NCI-H226 (cell line): ENCODE measurements around the gene GRM5.
"Not testable (repeated sequence)": the region's sequence is repeated elsewhere in the genome, so short reads cannot be mapped to it uniquely, and the experiment has no call there.

Experiments
- DNase-seq: peaks from one replicate; pipeline ENCODE4 v3.0.0-alpha.2; 2015

GRM5 gene

GRCh38 chr11:88535916-88536547 lies 529.8 kb downstream of the GRM5 start:
- peak; percentile 85 for DNase-seq

- no peak for DNase-seq
These were observed 530.5 kb downstream of the GRM5 start for GRCh38 chr11:88535266-88535665.

- not testable (repeated sequence) for DNase-seq
These were observed 531.1 kb downstream of the GRM5 start for GRCh38 chr11:88534706-88535105.

GRCh38 chr11:88534185-88534584 lies 531.6 kb downstream of the GRM5 start:
- DNase-seq, result no peak

GRCh38 chr11:88533001-88533400 lies 532.8 kb downstream of the GRM5 start:
- peak; percentile 38 for DNase-seq

- no peak for DNase-seq
These were observed 534.0 kb downstream of the GRM5 start for GRCh38 chr11:88531831-88532230.

- no peak for DNase-seq
These were observed 536.4 kb downstream of the GRM5 start for GRCh38 chr11:88529426-88529825.

GRCh38 chr11:88523386-88524071 lies 542.3 kb downstream of the GRM5 start:
- DNase-seq, result peak; percentile 5

- no peak for DNase-seq
These were observed 543.0 kb downstream of the GRM5 start for GRCh38 chr11:88522624-88523385.

- no peak for DNase-seq
These were observed 544.0 kb downstream of the GRM5 start for GRCh38 chr11:88521799-88522201.

GRCh38 chr11:88521399-88521798 lies 544.4 kb downstream of the GRM5 start:
- DNase-seq, result peak; percentile 37

GRCh38 chr11:88520391-88520790 lies 545.4 kb downstream of the GRM5 start:
- DNase-seq, result peak; percentile 52

- DNase-seq, result no peak
These were observed 550.8 kb downstream of the GRM5 start for GRCh38 chr11:88515002-88515401.

- DNase-seq, result no peak
These were observed 554.8 kb downstream of the GRM5 start for GRCh38 chr11:88511006-88511405.

GRCh38 chr11:88508759-88509581 lies 556.8 kb downstream of the GRM5 start:
- no peak for DNase-seq

- no peak for DNase-seq
These were observed 557.4 kb downstream of the GRM5 start for GRCh38 chr11:88508418-88508758.

- DNase-seq, result no peak
These were observed 557.9 kb downstream of the GRM5 start for GRCh38 chr11:88507771-88508417.

- DNase-seq, result no peak
These were observed 564.2 kb downstream of the GRM5 start for GRCh38 chr11:88501541-88501940.

- no peak for DNase-seq
These were observed 569.9 kb downstream of the GRM5 start for GRCh38 chr11:88495836-88496235.

GRCh38 chr11:88494848-88495247 lies 570.9 kb downstream of the GRM5 start:
- no peak for DNase-seq

- no peak for DNase-seq
These were observed 574.1 kb downstream of the GRM5 start for GRCh38 chr11:88491674-88492073.

GRCh38 chr11:88489030-88489429 lies 576.8 kb downstream of the GRM5 start:
- DNase-seq, result no peak

- no peak for DNase-seq
These were observed 578.1 kb downstream of the GRM5 start for GRCh38 chr11:88487646-88488045.
